AG20443 (cell line): ENCODE data around the gene SSRP1.
A peak's percentile ranks its signal among the peaks of the same experiment; 100 is the strongest.

Experiments used
- DNase-seq: peaks from one replicate; pipeline ENCODE4 v3.0.0; 2012; ENCODE audit warnings: low spot score, mixed read lengths

Gene SSRP1

DNA sequence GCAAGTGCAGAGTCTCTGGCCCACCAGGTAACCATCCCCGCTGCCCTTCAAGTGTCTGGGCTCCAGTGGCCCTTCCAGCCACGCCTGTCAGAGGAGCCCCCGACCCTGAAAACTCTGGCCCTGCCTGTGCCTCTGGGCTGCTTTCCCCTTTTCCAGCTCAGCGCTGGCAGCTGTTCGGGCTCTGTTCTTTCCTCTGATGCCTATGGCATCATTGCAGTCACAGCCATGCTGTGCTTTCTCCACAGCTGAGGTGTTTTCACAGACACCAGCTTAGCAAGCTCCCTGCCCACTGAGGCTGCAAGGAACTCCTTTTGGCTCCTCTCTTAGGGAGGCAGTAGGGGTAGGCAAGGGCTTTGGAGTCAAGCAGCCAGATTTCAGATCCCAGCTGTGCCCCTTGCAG is 23.7 kb upstream of the SSRP1 start:
- no peak for DNase-seq

DNA sequence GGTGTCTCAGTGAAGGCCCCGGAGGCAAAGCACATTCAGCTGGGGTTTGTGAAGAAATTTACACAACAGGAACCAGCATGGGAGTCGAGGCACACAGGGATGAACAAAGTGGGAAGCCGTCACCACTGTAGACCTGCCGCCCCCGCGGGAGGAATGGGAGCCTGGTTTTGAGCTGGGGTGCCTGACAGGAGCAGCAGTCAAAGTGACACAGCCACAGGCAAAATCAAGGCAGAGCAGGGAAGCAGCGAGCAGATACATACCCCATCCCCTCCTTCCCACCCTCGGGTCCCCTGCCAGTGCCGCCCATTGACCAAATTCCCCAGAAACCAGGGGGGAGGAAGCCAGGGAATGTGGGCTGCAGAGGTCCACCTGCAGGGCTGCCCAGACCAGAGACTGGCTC is 23.3 kb upstream of the SSRP1 start:
- DNase-seq: no peak

- no peak for DNase-seq
Measured at GRCh38 chr11:57358543-57358961, 22.9 kb upstream of the SSRP1 start.

GRCh38 chr11:57357856-57358255 is 22.2 kb upstream of the SSRP1 start:
- DNase-seq: peak; percentile 54

GRCh38 chr11:57357310-57357709 is 21.6 kb upstream of the SSRP1 start:
- DNase-seq: no peak

DNA sequence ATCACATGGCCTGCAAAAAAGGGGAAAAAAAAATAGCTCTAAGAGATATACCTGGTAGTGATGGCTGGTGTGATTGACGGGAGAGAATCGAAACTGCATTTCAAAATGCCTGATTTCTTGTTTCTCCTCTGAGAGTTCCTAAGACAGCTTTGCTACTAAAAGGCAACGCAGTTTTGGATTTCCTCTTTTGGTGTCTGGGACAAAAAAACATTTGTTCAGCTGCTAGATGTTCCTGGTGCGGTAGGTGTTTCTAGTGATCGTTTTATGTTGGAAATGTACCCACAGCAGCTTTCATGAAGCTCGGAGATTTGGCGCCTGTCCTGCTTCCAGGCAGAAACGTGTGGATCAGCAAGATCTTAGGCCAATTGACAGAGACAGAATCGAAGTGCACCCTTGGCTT is 20.6 kb upstream of the SSRP1 start:
- DNase-seq: no peak

GRCh38 chr11:57354699-57355098 is 19.0 kb upstream of the SSRP1 start:
- no peak for DNase-seq

DNA sequence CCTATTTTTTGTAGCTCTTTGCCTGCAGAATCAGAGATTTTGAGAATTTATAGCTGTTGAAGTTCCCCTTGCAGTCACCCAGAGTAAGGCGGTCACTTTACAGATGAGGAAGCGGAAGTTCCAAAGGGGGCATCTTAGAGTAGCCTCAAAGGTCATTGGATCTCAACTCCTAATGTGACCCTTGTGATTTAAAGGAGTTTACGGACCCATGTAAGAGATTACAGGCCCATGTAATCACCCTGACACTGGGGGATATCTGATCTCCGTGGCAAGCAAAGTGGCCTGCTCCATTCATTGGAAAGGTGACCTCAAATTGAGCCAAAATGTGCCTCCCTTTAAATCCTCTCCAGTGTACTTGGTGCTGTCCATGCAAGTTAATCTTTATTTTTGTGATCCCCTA is 18.2 kb upstream of the SSRP1 start:
- DNase-seq: no peak

- no peak for DNase-seq
Measured at GRCh38 chr11:57353446-57353845, 17.8 kb upstream of the SSRP1 start.

DNA sequence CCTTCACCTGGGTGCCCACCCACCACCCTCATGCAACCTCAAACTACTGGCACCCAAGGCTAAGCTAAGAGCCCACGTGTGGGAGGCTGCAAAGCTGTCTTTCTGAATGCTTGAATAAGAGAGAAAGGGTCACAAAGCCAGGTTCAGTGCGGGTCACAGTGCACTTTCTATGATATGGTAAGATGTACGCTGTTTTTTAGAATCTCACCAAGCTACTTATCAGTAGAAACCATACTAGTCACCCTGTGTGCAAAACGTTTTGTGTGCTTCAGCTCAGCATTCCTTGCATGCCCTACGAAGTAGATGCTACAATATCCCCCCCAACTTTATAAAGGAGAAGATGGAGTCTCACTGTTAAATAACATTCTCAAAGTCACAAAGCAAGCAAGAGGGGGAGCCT is 17.3 kb upstream of the SSRP1 start:
- no peak for DNase-seq

DNA sequence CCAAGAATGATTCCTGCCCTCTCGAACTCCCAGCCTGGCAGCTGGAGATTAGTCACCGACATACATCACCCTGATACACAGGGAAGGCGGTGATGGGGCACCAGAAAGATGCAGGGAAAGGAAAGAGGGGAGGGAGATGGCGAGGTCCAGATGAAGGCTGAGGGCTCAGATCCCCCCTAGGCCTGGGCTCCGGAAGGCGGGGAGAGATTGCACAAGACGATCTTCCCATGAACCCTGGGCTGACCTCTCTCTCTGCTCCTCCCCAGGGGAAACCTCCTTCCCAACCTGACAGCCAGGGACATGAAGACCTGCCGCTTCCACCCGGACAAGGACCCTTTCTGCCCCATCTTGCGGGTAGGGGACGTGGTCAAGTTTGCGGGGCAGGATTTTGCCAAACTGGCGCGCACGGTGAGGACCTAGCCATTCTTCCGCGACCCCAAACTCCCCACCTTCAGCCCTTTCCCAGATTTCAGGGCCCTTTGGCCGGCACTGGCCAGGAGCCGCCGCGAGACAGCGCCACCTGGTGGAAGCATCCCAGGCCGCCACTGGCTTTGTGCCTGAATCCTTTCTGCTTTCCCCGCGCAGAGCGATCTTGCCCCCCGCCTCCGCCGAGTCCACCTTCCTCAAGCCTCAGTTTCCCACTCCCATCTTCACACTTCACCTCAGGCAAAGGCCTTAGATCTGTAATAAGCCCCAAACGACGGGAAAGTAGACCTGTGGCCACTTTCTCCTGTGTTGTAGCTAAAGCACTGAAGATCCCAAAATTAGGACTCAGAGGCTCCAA is 14.0 kb upstream of the SSRP1 start:
- peak; percentile 85 for DNase-seq

GRCh38 chr11:57348636-57349313 is 13.1 kb upstream of the SSRP1 start:
- no peak for DNase-seq

DNA sequence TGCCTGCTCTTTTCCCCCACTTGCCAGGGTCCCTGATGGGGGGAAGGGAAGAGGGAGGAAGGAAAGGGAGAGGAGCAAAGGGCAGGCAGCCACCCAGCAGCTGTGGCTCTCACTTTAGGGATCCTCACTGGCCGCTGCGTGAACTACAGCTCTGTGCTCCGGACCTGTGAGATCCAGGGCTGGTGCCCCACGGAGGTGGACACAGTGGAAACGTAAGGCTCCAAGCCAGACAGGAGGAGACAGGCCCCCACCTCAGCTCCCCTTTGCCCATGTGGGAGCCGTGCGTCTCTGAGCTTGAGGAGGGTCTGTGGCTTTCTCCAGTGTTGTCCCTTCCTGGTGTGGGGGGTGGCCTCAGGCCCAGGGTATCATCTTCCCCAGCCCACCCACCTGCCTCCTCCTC is 12.4 kb upstream of the SSRP1 start:
- DNase-seq: no peak

GRCh38 chr11:57347336-57347735 is 11.6 kb upstream of the SSRP1 start:
- no peak for DNase-seq

DNA sequence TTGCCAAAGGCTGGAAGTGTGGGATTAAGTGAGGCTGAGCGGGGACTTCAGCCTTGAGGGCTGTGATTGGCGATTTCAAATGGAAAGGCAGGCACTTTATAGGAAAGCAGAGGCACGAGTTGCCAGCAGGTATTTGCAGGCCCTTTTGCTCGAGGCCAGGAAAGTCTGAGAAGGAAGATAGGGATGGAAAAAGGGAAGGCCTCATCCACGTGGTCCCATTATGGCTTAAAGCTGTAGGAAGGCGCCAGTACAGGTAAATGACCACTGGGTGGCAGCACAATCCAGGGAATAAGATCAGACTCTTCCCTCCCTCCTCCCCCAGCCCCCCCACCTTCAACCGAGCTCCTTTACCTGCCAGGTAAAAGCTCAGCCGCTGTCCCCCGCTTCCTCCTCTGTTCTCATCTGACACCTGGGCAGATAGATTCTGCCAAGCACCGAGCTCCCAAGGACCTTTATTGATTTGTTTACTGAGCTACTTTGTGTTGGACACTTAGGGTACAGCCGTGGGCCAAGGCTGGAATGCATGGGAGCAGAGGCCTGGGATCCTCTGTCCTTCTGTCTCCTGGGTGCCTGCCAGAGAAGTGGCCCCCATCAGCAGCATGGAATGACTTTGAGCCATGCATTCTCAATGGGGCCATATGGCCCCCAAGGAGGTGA is 10.0 kb upstream of the SSRP1 start:
- DNase-seq: peak; percentile 86

- DNase-seq: no peak
Measured at GRCh38 chr11:57344826-57345225, 9.1 kb upstream of the SSRP1 start.

GRCh38 chr11:57343825-57344224 is 8.1 kb upstream of the SSRP1 start:
- DNase-seq: no peak

- no peak for DNase-seq
Measured at GRCh38 chr11:57342702-57343101, 7.0 kb upstream of the SSRP1 start.

GRCh38 chr11:57341250-57341808 is 5.6 kb upstream of the SSRP1 start:
- no peak for DNase-seq

DNA sequence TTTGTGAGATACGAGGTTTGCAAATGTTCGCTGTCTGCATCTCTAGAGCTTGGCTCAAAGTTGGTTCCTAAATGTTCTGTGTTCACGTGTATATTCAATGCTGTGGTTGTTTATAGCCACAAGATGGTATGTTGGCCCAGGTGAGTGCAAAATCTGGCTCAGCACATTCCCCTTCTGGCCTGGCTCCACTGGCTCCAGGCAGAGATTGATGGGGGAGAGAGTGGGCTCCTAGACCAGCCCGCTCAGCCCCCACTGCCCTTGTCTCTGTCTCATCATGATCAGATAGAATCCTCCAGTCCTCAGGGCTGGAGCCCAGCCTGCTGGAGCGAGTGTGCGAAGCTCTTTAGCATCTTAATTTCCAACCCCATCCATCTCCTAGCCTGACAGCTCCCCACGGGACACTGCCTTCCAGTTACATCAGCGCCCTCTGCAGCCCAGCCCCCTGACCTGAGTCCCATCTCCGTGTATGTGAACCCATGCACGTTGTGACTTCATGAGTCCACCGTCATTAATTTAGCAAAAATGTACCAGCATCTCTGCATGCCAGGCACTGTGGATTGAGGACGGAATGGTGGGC is 4.4 kb upstream of the SSRP1 start:
- no peak for DNase-seq

GRCh38 chr11:57339328-57339727 is 3.6 kb upstream of the SSRP1 start:
- DNase-seq: no peak

- DNase-seq: no peak
Measured at GRCh38 chr11:57338142-57338541, 2.5 kb upstream of the SSRP1 start, which contains the start of gene P2RX3. Gene P2RX3 (plus strand): TSS chr11:57338352. CDS start chr11:57338551, 199 bp downstream.
